Measurements from ENCODE around the gene SYCE1. TPM values are rescaled to one million over a fixed set of nuclear protein-coding genes. Genes with fewer than 3 reads are reported as not detected.
"Not testable (repeated sequence)": the region's sequence is repeated elsewhere in the genome, so short reads cannot be mapped to it uniquely, and the experiment has no call there.

The SYCE1 gene
- total RNA-seq, 1 experiment from 2014 or later, result not detected

- Histone ChIP-seq H3K9me3 (peaks cover 6% of the 10 kb centered on the region), H3K36me3 (no peaks in the 10 kb centered on the region), H3K4me3 (no peak overlapping the region), H3K27me3 (no peaks in the 10 kb centered on the region)
- no peak for DNase-seq
Measured at GRCh38 chr10:133568287-133568614, 2.9 kb upstream of the SYCE1 start.

GRCh38 chr10:133567609-133568286 lies 2.4 kb upstream of the SYCE1 start:
- H3K27me3 ChIP-seq, result no peaks in the 10 kb centered on the region
- H3K36me3 ChIP-seq, result no peaks in the 10 kb centered on the region
- no peak overlapping the region for H3K4me3 ChIP-seq
- no peak for DNase-seq
- peaks cover under 1% of the 10 kb centered on the region for H3K9me3 ChIP-seq

DNA sequence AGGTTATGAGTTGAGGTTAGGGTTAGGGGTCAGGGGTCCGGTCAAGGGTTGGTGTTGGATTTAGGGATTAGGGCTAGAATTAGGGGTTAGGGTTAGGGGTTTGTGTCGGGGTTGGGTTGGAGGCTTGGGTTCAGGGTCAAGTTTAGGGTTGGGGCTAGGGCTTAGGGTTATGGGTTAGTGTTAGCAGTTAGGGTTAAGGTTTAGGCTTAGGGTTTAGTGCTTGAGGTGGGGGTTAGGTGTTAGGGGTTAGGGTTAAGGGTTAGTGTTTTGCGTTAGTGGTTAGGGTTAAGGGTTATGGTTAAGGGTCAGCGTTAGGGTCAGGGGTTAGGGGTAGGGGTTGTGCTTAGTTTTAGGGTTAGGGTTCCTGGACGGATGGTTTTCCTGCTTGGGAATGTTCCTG lies 1.7 kb upstream of the SYCE1 start:
- H3K4me3 ChIP-seq, result no peak overlapping the region
- H3K27me3 ChIP-seq, result no peaks in the 10 kb centered on the region
- DNase-seq, result no peak
- no peaks in the 10 kb centered on the region for H3K9me3 ChIP-seq
- no peaks in the 10 kb centered on the region for H3K36me3 ChIP-seq

DNA sequence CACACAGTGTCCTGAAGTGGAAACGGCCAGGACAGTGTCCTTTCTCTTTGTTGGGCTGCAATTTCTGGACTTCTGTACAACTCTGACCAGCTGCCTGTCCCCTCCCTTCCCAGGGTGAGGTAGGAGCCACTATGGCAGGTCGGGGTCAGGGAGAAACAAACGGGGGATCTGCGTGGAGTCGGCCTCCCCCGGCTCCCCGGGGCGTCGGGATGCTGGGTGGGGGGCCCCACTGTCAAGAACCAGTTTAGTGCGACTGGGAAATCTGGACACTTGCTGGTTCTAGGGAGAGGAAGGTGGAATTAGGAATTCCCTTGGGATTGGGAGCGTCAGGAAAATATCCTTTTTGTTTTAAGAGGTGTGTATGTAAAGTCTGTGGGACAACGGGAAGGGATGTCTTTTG lies 567 bp downstream of the SYCE1 start:
- no peaks in the 10 kb centered on the region for H3K36me3 ChIP-seq
- no peaks in the 10 kb centered on the region for H3K9me3 ChIP-seq
- H3K4me3 ChIP-seq, result no peak overlapping the region
- DNase-seq, result no peak
- no peaks in the 10 kb centered on the region for H3K27me3 ChIP-seq

DNA sequence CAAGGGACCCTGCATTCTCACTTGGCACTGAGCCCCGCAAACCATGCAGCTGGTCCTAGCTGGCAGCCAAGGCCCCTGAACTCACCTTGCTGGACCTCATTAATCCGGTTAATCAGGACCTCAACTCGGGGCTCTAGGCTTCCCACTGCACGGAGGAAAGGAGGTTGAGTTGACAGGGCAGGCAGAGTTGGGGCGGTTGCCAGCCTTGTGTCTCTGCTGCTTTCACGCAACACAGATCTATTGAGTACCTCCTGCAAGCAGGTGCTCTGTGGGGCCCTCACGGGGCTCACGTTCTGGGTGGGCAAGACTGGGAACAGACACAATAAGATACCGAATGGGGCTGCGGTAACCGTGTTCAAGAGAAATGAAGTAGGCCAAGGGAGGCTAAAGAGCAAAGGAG lies 6.2 kb downstream of the SYCE1 start:
- Histone ChIP-seq H3K36me3 (no peaks in the 10 kb centered on the region), H3K27me3 (no peaks in the 10 kb centered on the region), H3K9me3 (no peaks in the 10 kb centered on the region), H3K4me3 (no peak overlapping the region)
- DNase-seq, result no peak

GRCh38 chr10:133557381-133557780 lies 8.0 kb downstream of the SYCE1 start:
- Histone ChIP-seq H3K4me3 (no peak overlapping the region), H3K36me3 (no peaks in the 10 kb centered on the region), H3K9me3 (no peaks in the 10 kb centered on the region), H3K27me3 (no peaks in the 10 kb centered on the region; the same call in 1 of the 2 replicates)
- DNase-seq, result no peak

GRCh38 chr10:133555521-133555920 lies 9.9 kb downstream of the SYCE1 start:
- Histone ChIP-seq H3K9me3 (no peaks in the 10 kb centered on the region), H3K27me3 (peaks cover 3% of the 10 kb centered on the region), H3K36me3 (no peaks in the 10 kb centered on the region), H3K4me3 (no peak overlapping the region)
- no peak for DNase-seq

- no peak for DNase-seq
- Histone ChIP-seq H3K9me3 (no peaks in the 10 kb centered on the region), H3K36me3 (no peaks in the 10 kb centered on the region), H3K27me3 (peaks cover 3% of the 10 kb centered on the region), H3K4me3 (no peak overlapping the region)
Measured at GRCh38 chr10:133554600-133554999, 10.8 kb downstream of the SYCE1 start.

GRCh38 chr10:133544506-133544905 lies 20.9 kb downstream of the SYCE1 start:
- H3K36me3 ChIP-seq, result no peaks in the 10 kb centered on the region
- H3K4me3 ChIP-seq, result no peak overlapping the region
- peaks cover 3% of the 10 kb centered on the region; the same call in 1 of the 2 replicates for H3K9me3 ChIP-seq
- no peak for DNase-seq
- H3K27me3 ChIP-seq, result no peaks in the 10 kb centered on the region

GRCh38 chr10:133541441-133541975 lies 23.9 kb downstream of the SYCE1 start:
- H3K4me3 ChIP-seq, H3K27me3 ChIP-seq, H3K36me3 ChIP-seq, DNase-seq, H3K9me3 ChIP-seq: not testable (repeated sequence)

GRCh38 chr10:133537546-133538545 lies 27.5 kb downstream of the SYCE1 start:
- Histone ChIP-seq H3K36me3 (no peaks in the 10 kb centered on the region), H3K27me3 (no peaks in the 10 kb centered on the region), H3K9me3 (no peaks in the 10 kb centered on the region), H3K4me3 (no peak overlapping the region)
- DNase-seq, result no peak

GRCh38 chr10:133536198-133536597 lies 29.2 kb downstream of the SYCE1 start:
- no peaks in the 10 kb centered on the region for H3K36me3 ChIP-seq
- H3K9me3 ChIP-seq, result no peaks in the 10 kb centered on the region
- no peaks in the 10 kb centered on the region for H3K27me3 ChIP-seq
- H3K4me3 ChIP-seq, result no peak overlapping the region
- no peak for DNase-seq

DNA sequence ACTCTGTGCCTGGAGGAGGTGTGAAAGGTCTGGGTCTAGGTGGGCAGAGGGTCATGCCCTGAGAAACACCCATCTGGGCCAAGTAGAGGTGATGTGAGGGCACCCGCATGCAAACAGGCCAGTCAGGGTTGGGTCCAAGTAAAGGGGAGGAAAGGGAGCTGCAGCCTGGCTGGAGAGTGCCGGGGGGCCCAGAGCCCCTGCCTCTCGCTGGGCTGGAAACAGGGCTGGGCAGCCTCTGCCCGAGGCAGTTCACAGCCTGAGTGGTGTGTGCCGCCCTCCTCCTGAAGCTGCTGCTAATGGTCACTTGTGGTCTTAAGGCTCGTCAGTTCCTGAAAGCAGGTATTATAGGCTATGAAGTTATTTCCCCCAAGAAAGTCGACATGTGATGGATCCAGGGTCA lies 31.0 kb downstream of the SYCE1 start:
- H3K4me3 ChIP-seq, result no peak overlapping the region
- no peaks in the 10 kb centered on the region for H3K36me3 ChIP-seq
- DNase-seq, result no peak
- H3K27me3 ChIP-seq, result no peaks in the 10 kb centered on the region
- H3K9me3 ChIP-seq, result no peaks in the 10 kb centered on the region

GRCh38 chr10:133532871-133533270 lies 32.5 kb downstream of the SYCE1 start:
- no peaks in the 10 kb centered on the region for H3K36me3 ChIP-seq
- no peak for DNase-seq
- no peaks in the 10 kb centered on the region for H3K27me3 ChIP-seq
- H3K4me3 ChIP-seq, result no peak overlapping the region
- H3K9me3 ChIP-seq, result no peaks in the 10 kb centered on the region

DNA sequence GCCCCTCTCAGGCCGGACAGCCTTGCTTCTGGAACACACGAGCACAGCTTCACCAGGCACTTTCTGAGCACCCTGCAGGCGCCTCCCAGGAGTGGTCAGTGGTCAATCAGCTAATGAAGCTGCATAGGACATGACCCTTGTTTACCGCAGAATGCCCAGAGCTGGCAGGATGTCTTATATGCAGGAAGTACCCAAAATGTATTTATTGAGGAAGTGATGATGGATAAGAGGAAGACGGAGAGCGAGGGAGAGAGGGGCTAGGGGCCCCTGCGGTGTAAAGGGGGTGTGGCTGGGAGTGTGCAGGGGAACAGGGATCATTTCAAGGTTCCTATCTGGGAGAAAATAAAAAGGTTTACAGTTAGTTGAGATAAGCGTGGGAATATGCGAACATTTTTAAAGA lies 34.9 kb downstream of the SYCE1 start:
- H3K4me3 ChIP-seq, result no peak overlapping the region

GRCh38 chr10:133529576-133529946 lies 35.8 kb downstream of the SYCE1 start:
- H3K27me3 ChIP-seq, result no peaks in the 10 kb centered on the region
- H3K4me3 ChIP-seq, result no peak overlapping the region
- no peaks in the 10 kb centered on the region for H3K9me3 ChIP-seq
- no peaks in the 10 kb centered on the region for H3K36me3 ChIP-seq
- DNase-seq, result no peak

More for the DNA sequence above, 34.9 kb downstream of the SYCE1 start:
- Histone ChIP-seq H3K27me3 (no peaks in the 10 kb centered on the region), H3K36me3 (no peaks in the 10 kb centered on the region), H3K9me3 (no peaks in the 10 kb centered on the region)
- no peak for DNase-seq

GRCh38 chr10:133528845-133529575 lies 36.4 kb downstream of the SYCE1 start:
- H3K9me3 ChIP-seq, result peaks cover 2% of the 10 kb centered on the region
- no peaks in the 10 kb centered on the region for H3K27me3 ChIP-seq
- no peaks in the 10 kb centered on the region for H3K36me3 ChIP-seq
- no peak overlapping the region for H3K4me3 ChIP-seq
- no peak for DNase-seq

Data from MG63 (cell line).